ENCODE data around the gene DNAH12.
"Not testable (repeated sequence)": the region's sequence is repeated elsewhere in the genome, so short reads cannot be mapped to it uniquely, and the experiment has no call there.

The DNAH12 gene

DNA sequence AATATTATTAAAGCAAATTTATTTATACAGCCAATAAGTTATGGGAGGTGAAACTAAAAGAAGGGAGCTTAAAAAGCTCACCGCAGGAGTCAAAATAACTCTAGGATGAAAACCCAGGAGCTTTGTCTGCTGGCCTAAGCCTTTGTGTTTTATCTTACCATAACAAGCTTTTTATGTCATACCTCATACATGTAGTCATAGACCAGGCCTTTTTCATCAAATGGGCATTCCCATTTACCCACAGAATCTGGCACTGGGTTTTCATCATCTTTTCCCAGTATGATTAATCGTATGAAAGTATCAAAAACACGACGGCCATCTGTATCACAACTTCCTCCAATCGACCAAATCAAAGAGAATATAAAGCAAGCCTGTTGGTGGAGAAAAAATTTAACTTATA lies 122.8 kb downstream of the DNAH12 start:
- no peak for DNase-seq (ENCODE audit: low read depth in 2 of 2)

DNA sequence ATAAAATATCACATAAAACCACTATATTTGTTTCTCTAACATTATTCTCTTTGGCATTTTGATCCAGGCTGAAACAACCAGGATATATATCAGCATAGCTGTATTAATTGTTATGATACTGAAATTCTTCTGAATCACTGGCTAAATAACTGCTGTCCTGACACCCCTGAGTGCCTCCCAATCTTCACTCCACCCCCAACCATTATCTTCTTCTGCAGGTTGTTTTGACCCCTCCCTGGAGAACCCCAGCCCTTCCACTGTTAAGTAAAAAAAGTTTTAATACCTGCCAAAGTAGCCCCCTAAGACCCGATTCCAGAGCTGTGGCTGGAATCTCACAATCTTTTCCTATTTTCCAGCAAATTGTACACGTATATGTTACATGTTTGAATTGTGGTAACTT lies 124.1 kb downstream of the DNAH12 start:
- DNase-seq (ENCODE audit: low read depth in 2 of 2), result no peak

DNA sequence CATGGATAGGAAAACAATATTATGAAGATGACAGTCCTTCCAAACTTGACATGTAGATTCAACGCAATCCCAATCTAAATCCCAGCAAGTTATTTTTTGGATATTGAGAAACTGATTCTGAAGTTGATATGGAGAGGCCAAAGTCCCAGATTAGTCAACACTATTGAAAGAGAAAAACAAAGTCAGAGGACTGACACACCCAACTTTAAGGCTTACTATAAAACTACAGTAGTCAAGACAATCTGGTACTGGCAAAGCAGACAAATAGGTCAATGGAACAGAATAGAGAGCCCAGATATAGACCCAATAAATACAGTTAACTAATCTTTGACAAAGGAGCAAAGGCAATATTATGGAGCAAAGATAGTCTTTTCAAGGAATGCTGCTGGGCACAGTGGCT lies 132.4 kb downstream of the DNAH12 start:
- DNase-seq (ENCODE audit: low read depth in 2 of 2), result no peak

GRCh38 chr3:57409471-57409870 lies 134.7 kb downstream of the DNAH12 start:
- no peak for DNase-seq (ENCODE audit: low read depth in 2 of 2)

DNA sequence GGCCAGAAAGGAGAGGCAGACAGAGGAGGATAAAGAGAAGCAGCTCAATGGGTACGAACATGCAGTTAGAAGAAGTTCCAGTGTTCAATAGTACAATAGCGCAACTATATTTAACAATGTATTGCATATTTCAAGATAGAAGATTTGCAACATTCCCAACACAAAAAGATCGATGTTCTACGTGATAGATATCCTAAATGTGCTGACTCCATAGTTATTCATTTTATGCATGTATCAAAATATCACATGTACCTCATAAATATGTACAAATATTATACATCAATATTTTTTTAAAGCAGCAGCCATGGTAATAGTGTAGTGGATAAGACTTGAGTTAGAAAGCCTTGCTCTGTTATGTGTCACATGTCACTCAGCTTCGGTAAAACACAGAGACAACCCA lies 141.5 kb downstream of the DNAH12 start:
- DNase-seq (ENCODE audit: low read depth in 2 of 2), result no peak

DNA sequence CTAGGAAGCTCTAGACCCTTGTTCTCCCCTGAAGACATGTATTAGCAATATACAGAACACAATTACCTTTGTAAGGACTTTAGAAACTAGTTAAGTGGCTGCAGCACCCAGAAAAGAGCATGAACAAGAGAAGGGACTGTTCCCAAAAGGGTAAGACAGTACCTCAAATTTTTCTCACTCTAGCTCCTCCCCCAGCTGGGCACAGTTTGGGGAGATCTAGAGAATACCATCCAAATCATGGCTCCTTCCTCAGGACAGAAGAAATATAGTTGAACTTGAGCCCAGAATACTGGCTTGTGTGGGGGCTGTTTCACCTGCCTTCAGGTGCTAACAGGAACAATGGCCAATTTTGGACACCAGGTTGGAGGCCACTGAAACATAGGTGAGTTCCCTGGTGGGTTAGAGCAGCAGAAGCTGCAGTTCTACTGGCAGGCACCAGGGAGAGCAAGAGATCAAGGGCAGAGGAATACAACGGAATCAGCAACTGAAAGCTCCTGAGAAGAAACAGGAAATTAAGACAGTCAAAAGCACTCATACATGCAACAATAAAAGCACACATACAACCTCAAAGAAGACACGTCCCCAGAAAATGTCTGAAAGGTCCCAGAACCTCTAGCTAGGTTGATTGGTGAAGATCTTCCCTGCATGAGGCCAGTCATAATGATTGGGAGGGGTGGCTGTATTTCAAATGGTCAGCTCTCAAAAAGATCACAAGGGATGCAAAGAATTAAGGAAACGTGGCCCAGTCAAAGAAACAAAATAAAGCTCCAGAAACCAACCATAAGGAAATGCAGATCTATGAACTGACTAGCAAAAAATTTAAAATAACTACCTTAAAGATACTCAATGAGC lies 146.7 kb downstream of the DNAH12 start:
- peak in 1 of 2 experiments; percentile 3 for DNase-seq (ENCODE audit: low read depth in 2 of 2)

DNA sequence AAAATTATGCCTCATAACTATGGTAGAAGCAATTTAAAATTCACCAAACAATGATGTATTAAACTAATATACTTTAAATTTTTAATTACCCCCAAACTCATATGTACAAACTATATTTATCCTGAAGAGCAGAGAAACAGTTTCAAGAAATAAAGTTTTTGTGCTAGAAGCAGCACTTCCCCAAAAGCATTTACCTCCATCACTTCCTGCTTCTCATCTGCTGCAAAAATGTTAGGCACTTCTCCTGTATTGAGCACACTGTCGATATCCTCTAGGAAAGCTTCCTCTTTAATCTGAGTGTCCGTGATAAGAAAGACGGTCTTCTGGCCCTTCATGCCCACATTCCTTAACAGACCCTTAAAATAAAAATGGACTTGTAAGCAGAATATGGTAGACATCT lies 150.2 kb downstream of the DNAH12 start:
- no peak for DNase-seq (ENCODE audit: low read depth in 2 of 2)

DNA sequence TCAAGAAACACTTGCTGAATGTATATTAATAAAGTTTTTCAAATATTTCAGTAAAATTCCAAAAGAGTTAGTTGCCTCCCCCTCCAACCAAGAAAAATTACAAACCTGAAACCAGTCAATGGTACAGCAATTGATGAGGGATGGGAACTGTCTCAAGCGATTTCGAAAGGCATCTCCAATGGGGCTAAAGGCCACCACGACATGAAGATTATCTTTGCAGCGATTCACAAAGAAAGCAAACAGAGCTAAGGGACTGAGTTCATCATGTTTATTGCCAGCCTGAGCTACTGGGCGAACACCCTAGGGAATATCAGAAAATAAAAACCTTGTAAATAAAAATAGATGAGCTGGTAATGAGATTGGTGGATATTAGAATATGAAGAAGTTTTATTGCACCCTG lies 152.4 kb downstream of the DNAH12 start:
- no peak for DNase-seq (ENCODE audit: low read depth in 2 of 2)

GRCh38 chr3:57389271-57389670 lies 154.9 kb downstream of the DNAH12 start:
- no peak for DNase-seq (ENCODE audit: low read depth in 2 of 2)

- no peak for DNase-seq (ENCODE audit: low read depth in 2 of 2)
Measured at GRCh38 chr3:57386307-57386706, 157.8 kb downstream of the DNAH12 start.

DNA sequence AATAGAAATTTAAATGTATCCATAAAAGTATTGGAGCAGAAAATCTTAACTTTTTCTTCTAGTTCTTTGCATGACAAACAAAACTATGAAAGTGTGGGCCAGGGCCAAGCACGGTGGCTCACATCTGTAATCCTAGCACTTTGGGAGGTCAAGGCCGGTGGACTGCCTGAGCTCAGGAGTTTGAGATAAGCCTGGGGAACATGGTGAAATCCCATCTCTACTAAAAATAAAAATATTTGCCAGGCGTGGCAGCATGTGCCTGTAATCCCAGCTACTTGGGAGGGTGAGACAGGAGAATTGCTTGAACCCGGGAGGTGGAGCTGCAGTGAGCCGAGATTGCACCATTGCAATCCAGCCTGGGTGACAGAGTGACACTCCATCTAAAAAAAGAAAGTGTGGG lies 158.6 kb downstream of the DNAH12 start:
- no peak for DNase-seq (ENCODE audit: low read depth in 2 of 2)

- DNase-seq (ENCODE audit: low read depth in 2 of 2), result no peak
Measured at GRCh38 chr3:57383838-57384237, 160.3 kb downstream of the DNAH12 start.

DNA sequence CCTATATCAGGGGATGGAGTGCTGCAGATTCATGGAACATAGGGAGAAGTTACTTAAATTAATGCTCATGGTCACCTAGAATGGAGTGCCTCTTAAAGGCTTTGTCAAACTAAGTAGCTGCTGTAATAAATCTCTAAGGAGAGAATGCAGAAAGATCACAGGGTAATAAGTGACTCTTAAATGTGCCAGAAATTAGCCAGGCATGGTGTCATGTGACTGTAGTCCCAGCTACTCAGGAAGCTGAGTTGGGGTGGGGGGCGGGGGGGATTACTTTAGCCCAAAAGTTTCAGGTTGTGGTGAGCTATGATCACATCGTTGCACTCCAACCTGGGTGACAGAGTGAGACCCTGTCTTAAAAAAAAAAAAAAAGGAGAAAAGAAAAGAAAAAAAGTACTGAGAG lies 160.7 kb downstream of the DNAH12 start:
- DNase-seq (ENCODE audit: low read depth in 2 of 2), result no peak

DNA sequence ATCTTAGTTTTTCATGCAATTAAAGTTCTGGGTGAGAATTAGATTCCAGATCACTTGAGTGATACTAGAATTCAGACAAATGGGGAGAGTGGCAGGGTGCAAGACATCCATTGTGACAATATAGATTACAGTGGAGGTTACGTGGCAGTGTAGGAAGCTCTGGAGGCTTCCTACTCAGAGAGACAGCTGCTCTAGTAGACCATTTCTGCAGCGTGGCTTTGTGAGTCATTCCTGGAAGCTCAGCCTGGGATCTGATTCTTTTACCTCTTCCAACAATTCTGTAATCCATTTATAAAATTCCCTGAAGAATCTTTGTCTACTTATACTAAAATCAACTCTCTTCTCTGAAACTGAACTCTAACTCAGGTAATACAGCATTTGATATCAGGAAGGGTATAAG lies 161.2 kb downstream of the DNAH12 start:
- no peak for DNase-seq (ENCODE audit: low read depth in 2 of 2)

GRCh38 chr3:57370341-57370740 lies 173.8 kb downstream of the DNAH12 start:
- DNase-seq (ENCODE audit: low read depth in 2 of 2), result no peak

DNA sequence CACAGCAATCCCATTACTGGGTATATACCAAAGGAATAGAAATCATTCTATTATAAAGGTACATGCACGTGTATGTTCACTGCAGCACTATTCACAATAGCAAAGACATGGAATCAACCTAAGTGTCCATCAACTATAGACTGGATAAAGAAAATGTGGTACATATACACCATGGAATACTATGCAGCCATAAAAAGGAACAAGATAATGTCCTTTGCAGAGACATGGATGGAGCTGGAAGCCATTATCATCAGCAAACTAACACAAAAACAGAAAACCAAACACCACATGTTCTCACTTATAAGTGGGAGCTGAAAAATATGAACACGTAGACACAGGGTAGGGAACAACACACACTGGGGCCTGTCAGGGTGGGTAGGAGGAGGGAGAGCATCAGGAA lies 179.1 kb downstream of the DNAH12 start:
- not testable (repeated sequence) for DNase-seq (ENCODE audit: low read depth in 2 of 2)

DNA sequence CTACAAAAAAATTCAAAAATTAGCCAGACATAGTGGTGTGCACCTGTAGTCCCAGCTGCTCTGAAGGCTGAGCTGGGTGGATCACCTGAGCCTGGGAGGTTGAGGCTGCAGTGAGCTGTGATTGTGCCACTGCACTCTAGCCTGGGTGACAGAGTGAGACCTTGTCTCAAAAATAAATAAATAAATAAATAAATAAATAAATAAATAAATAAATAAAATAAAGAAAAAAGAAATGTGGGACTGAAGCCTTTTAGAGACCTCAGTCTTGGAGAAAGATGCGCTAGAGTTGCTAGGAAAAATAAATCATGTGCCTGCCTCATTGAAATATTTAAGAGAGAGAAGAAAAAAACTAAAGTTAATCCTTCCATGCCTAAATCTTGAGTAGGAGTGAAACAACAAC lies 187.9 kb downstream of the DNAH12 start:
- DNase-seq (ENCODE audit: low read depth in 2 of 2), result not testable (repeated sequence)

DNA sequence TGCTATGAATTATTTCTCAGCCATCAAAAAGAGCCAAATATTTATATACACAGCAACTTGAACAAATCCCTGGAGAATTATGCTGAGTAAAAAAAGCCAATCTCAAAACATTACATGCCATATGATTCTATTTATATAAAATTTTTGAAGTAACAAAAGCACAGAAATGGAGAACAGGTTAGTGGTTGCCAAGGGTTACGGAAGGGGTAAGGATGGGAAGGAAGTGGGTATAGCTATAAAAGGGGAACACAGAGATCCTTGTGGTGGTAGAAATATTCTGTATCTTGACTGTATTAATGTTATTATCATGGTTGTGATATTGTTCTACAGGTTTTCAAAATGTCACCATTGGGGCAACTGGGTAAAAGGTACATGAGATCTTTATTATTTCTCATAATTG lies 189.4 kb downstream of the DNAH12 start:
- DNase-seq (ENCODE audit: low read depth in 2 of 2), result no peak

GRCh38 chr3:57350271-57350670 lies 193.9 kb downstream of the DNAH12 start:
- DNase-seq (ENCODE audit: low read depth in 2 of 2), result no peak

DNA sequence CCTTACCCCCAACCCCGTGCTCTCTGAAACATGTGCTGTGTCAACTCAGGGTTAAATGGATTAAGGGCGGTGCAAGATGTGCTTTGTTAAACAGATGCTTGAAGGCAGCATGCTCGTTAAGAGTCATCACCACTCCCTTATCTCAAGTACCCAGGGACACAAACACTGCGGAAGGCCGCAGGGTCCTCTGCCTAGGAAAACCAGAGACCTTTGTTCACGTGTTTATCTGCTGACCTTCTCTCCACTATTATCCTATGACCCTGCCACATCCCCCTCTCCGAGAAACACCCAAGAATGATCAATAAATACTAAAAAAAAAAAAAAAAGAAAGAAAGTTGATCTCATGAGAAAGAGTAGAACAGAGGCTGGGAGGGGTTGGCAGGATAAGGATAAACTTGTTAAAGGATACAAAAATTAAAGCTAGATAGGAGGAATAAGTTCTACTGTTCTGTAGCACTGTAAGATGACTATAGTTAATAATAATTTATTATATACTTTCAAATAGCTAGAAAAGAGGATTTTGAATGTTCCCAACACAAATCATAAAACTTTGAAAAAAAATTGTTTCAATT lies 205.0 kb downstream of the DNAH12 start:
- DNase-seq (ENCODE audit: low read depth in 2 of 2), result not testable (repeated sequence)

DNA sequence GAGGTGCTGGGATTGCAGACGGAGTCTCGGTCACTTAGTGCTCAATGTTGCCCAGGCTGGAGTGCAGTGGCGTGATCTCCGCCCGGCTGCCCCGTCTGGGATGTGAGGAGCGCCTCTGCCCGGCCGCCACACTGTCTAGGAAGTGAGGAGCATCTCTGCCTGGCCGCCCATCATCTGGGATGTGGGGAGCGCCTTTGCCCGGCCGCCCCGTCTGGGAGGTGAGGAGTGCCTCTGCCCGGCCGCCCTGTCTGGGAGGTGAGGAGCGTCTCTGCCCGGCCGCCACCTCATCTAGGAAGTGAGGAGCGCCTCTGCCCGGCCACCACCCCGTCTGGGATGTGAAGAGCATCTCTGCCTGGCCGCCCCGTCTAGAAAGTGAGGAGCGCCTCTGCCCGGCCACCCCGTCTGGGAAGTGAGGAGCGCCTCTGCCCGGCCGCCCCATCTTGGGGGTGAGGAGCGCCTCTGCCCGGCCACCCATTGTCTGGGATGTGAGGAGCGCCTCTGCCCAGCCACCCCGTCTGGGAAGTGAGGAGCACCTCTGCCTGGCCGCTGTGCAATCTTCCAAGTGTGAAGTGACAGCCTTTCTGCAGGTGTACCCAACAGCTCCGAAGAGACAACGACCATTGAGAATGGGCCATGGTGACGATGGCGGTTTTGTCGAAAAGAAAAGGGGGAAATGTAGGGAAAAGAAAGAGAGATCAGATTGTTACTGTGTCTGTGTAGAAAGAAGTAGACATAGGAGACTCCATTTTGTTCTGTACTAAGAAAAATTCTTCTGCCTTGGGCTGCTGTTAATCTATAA lies 205.7 kb downstream of the DNAH12 start:
- not testable (repeated sequence) for DNase-seq (ENCODE audit: low read depth in 2 of 2)

DNA sequence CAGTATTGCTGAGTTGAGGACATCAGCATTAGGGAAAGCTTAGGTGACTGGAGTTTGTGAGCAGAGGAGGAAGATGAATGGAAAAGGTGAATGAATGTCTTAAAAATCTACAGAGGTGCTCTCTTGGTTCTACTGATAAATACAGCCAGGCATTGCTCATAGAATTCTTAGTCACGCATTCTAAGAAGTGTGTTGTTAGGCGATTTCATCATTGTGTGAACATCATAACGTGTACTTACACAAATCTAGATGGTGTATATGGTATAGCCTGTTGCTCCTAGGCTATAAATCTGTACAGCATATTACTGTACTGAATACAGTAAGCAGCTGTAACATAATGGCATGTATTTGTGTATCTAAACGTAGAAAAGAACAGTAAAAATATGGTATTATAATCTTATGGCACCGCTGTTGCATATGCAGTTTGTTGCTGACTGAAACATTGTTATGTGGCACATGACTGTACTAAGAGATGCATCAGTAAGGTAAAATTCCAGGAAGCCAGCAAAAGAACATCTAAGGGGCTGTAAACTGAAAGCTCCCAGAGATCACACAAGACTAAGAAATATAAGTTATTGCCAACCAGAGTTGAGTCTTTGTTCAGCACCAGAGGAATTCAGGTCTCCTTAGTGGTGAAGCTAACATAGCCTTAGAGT lies 208.7 kb downstream of the DNAH12 start:
- DNase-seq (ENCODE audit: low read depth in 2 of 2), result no peak
